Peyer's patch (tissue), 4 donors: ENCODE results near the gene AKAP1. TPM values are rescaled to one million over a fixed set of nuclear protein-coding genes. Genes with fewer than 3 reads are reported as not detected.

ENCODE experiments used
- DNase-seq, 3 donors: peaks; one replicate each; pipeline ENCODE4 v3.0.0-alpha.2; 2017 to 2019
- H3K27ac ChIP-seq, 4 donors: fragments of 200-600 bp; sonication (generic); one replicate each; pipeline ENCODE4 v1.5.1; 2016 to 2019
- H3K27me3 ChIP-seq, 2 donors: fragments of 200-600 bp; sonication (generic); one replicate each; pipeline ENCODE4 v1.5.1; 2019
- H3K36me3 ChIP-seq, 3 donors: fragments of 200-600 bp; sonication (generic); one replicate each; pipeline ENCODE4 v1.5.1; 2016 to 2019
- H3K4me1 ChIP-seq, 4 donors: fragments of 200-600 bp; sonication (generic); one replicate each; pipeline ENCODE4 v1.5.1; 2016 to 2019
- H3K4me3 ChIP-seq, 4 donors: fragments of 200-600 bp; sonication (generic); 1 replicate in 3 of 4; 2 replicates in 1 of 4; pipeline ENCODE4 v1.5.1; 2016 to 2019; ENCODE audit warnings: mild to moderate bottlenecking in 1 of 4
- H3K9me3 ChIP-seq, 4 donors: fragments of 200-600 bp; sonication (generic); one replicate each; pipeline ENCODE4 v1.5.1; 2016 to 2019; ENCODE audit warnings: mild to moderate bottlenecking in 1 of 4
- POLR2A ChIP-seq, 2 donors: fragments of 450-650 bp; IDR thresholded peaks; one replicate each; pipeline ENCODE4 v1.5.1; 2017; ENCODE audit warnings: antibody characterized with exemption in 2 of 2, mild to moderate bottlenecking in 2 of 2, moderate library complexity in 2 of 2
- total RNA-seq, 4 donors: library from RNA; depleted of rRNA; stranded (reverse); fragments of >200 nt; gene quantifications; one replicate each; pipeline ENCODE4 v1.1.0, GENCODE V29; 2016
- TF ChIP-seq, protein P1 (sequence below), 6 experiments: fragments of 450-650 bp in 4 of 6; fragments of 200-600 bp in 2 of 6; sonication (generic) in 1 of 6; IDR thresholded peaks; one replicate each; pipeline ENCODE4 v1.5.1; 2017 to 2019; ENCODE audit warnings: antibody characterized with exemption in 6 of 6, mild to moderate bottlenecking in 3 of 6, moderate library complexity in 1 of 6

The AKAP1 gene
- total RNA-seq, 4 donors from 2014 or later: 123 to 203 (median 166) TPM

DNA sequence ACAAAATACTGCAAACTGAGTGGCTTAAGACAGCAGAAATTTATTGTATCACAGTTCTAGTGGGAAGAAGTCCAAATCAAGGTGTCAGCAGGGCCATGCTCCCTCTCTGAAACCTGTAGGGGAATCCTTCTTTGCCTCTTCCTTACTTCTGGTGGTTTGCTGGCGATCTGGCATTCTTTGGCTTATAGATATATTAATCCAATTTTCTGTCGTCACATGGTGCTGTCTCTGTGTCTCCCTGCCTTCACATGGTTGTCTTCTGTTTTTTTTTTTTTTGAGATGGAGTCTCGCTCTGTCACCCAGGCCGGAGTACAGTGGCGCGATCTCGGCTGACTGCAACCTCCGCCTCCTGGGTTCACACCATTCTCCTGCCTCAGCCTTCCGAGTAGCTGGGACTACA lies 6.8 kb upstream of the AKAP1 start:
- H3K4me1 ChIP-seq: peaks cover 0 to under 1% (median 0%) of the 10 kb centered on the region in 4 donors
- no peak overlapping the region for H3K27ac ChIP-seq
- TF ChIP-seq, protein P1, sequence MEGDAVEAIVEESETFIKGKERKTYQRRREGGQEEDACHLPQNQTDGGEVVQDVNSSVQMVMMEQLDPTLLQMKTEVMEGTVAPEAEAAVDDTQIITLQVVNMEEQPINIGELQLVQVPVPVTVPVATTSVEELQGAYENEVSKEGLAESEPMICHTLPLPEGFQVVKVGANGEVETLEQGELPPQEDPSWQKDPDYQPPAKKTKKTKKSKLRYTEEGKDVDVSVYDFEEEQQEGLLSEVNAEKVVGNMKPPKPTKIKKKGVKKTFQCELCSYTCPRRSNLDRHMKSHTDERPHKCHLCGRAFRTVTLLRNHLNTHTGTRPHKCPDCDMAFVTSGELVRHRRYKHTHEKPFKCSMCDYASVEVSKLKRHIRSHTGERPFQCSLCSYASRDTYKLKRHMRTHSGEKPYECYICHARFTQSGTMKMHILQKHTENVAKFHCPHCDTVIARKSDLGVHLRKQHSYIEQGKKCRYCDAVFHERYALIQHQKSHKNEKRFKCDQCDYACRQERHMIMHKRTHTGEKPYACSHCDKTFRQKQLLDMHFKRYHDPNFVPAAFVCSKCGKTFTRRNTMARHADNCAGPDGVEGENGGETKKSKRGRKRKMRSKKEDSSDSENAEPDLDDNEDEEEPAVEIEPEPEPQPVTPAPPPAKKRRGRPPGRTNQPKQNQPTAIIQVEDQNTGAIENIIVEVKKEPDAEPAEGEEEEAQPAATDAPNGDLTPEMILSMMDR (IDR thresholded peaks at IDR 0.05): no peak
- TF ChIP-seq POLR2A (IDR thresholded peaks at IDR 0.05): no peak
- DNase-seq: no peak
- H3K4me3 ChIP-seq: no peak overlapping the region
- no peaks in the 10 kb centered on the region for H3K9me3 ChIP-seq
- peaks cover 0 to 6% (median 0%) of the 10 kb centered on the region in 3 donors for H3K36me3 ChIP-seq
- no peaks in the 10 kb centered on the region for H3K27me3 ChIP-seq

DNA sequence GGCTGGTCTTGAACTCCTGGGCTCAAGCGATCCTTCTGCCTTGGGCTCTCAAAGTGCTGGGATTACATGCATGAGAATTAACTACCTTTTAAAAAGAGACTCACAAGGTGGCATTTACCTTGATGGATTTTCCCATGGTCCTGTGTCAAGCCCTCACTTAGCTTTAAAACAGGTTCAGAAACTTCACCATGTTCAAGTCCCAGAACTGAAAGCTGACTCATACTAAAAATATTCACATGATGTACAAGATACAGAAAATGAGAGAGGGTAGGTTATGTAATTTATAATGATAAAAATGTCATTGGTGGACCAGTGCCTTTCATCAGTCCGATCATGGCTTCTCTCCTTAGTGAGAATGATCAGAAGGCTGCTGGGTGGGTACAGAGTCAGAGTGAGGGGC lies 4.3 kb upstream of the AKAP1 start:
- peaks cover 0 to 6% (median 0%) of the 10 kb centered on the region in 3 donors for H3K36me3 ChIP-seq
- no peak overlapping the region for H3K4me3 ChIP-seq
- TF ChIP-seq POLR2A (IDR thresholded peaks at IDR 0.05): no peak
- TF ChIP-seq, protein P1 (IDR thresholded peaks at IDR 0.05): no peak
- no peaks in the 10 kb centered on the region for H3K9me3 ChIP-seq
- DNase-seq: no peak
- H3K27me3 ChIP-seq: no peaks in the 10 kb centered on the region
- no peak overlapping the region for H3K27ac ChIP-seq
- peaks cover 0 to 10% (median 0%) of the 10 kb centered on the region in 4 donors for H3K4me1 ChIP-seq

DNA sequence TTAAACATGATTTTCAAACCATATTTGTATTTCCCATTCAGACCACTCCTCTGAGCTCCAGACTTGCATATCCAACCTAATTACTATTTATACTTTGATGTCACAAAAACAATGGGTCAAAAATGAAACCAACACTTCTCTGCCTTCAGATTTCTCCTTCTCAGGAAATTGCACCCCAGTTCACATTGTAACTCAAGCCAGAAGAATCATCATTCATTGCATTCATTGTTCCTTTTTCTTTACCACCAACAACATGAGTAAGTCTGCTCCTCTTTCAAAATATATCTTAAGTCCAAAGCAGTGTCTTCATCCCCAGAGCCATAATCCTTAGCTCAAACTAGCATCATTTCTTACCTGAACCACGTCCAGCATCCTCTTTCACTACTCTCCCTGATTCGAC lies 2.6 kb upstream of the AKAP1 start:
- Histone ChIP-seq H3K27ac (no peak overlapping the region), H3K4me1 (peaks cover 0 to 20% (median 0%) of the 10 kb centered on the region in 4 donors), H3K9me3 (no peaks in the 10 kb centered on the region), H3K36me3 (peaks cover 0 to 6% (median 0%) of the 10 kb centered on the region in 3 donors), H3K27me3 (no peaks in the 10 kb centered on the region), H3K4me3 (no peak overlapping the region)
- DNase-seq: no peak
- TF ChIP-seq, protein P1 (IDR thresholded peaks at IDR 0.05): no peak
- no peak for TF ChIP-seq POLR2A (IDR thresholded peaks at IDR 0.05)

DNA sequence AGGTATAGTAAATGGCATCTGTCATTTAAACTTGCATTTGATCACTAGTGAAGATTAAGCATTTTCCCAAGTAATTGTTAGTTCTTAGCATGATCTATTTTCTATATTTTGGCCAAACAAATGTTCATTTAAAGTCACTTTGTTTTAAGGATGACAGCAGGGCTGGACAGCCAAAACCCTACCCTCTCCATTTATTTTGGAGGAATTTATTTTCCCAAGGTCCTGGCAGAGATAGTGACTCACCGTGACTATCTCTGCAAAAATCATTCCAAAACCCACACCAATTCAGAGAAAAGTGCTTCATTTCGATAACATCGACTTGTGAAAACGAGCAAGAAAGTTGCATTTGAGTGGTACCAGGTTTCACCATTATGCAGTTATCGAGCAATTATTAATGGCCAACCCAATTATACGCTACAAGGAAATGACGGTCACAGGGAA lies 665 bp upstream of the AKAP1 start:
- H3K4me3 ChIP-seq: peak overlapping the region; percentile 81 to 93 (median 89)
- H3K27ac ChIP-seq: peak overlapping the region; percentile 94 to 100 (median 97)
- H3K4me1 ChIP-seq: peaks cover 0 to 40% (median 0%) of the 10 kb centered on the region in 4 donors

DNA sequence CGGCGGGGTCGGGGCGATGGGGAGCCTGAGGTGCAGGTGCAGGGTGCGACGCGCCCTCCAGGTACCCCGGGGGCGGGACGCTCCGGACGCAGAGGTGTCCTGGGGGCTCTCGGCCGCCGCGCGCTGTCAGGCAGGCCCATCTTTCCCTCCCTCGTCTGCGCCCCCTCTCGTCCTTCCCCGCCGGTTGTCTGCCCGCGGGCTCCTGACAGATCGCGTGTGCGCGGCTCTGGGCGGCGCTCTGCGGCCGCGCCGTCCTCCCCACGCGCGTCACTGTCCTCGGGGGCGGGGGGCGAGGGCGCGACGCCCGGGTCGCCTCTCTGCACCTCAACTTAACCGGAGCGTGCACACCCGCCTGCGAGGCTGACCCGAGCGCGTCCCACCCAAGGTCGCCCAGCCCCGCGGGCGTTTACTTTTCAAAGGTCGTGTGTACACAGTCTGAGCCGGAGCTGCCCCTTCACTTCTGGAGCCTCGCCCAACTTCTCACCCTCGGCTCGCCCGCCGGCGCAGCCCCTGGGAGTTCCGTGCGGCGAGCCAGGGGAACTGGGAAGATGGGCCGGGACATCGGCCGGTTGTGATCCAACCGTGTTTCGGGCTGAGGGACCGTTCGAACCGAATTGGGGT lies 512 bp downstream of the AKAP1 start:
- Histone ChIP-seq H3K4me3 (peak overlapping the region; percentile 81 to 93 (median 89)), H3K27me3 (no peaks in the 10 kb centered on the region), H3K9me3 (no peaks in the 10 kb centered on the region), H3K4me1 (peaks cover 0 to 51% (median 0%) of the 10 kb centered on the region in 4 donors), H3K36me3 (no peaks in the 10 kb centered on the region), H3K27ac (peak overlapping the region; percentile 94 to 100 (median 97))
- peak; percentile 54 to 94 (median 89) for DNase-seq
- TF ChIP-seq, protein P1 (IDR thresholded peaks at IDR 0.05): peak in 2 of 6 experiments; percentile 15 to 21
- TF ChIP-seq POLR2A (IDR thresholded peaks at IDR 0.05): peak; percentile 24 to 68

More for the DNA sequence above, 665 bp upstream of the AKAP1 start:
- TF ChIP-seq, protein P1 (IDR thresholded peaks at IDR 0.05): no peak
- no peak for TF ChIP-seq POLR2A (IDR thresholded peaks at IDR 0.05)
- no peaks in the 10 kb centered on the region for H3K36me3 ChIP-seq
- H3K27me3 ChIP-seq: no peaks in the 10 kb centered on the region
- no peaks in the 10 kb centered on the region for H3K9me3 ChIP-seq
- DNase-seq: no peak
